ENCODE data around the gene PDCD11. TPM values are rescaled to one million over a fixed set of nuclear protein-coding genes. Genes with fewer than 3 reads are reported as not detected.
A peak's percentile ranks its signal among the peaks of the same experiment; 100 is the strongest.

PDCD11 gene
- total and polyA plus RNA-seq, 9 donors = 9.7 to 40.8 (median 24.5) TPM

DNA sequence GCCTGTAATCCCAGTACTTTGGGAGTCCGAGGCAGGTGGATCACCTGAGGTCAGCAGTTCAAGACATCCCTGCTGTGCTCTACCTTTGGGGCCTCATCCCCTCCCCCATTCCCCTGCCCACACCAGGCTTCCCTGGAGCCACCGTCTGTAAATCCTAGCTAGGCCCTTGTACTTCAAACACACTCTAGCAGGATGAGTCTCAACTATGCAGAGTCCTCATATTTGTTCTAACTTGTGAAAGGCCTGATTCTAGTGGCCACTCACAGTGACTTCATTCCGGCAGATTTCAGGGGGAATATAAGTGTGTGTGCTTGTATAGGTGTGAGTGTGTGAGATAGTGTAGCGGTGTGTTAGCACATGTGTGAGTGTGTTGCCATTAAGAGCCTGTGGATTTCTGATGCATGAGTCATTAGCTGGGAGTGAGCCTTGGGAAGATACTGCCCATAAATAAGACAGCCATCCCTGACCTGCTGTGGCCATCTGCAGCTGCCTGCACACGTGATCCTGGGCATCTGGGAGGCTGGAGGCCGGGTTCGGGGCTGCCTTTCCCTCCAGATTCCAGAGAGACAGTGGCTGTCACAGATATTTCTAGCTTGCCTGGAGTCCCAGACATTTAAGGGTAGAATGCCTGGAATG lies 95.4 kb downstream of the PDCD11 start:
- peak; percentile 52 to 77 (median 65) for DNase-seq
- 24 to 46% (median 31%) methylated on average over 7 of the region's 7 CpGs for WGBS, 3 donors
- intact Hi-C loops (cut with DNase I) = loop anchor here in 1 of 4 donors (10.0 kb wide), 1 partner anchor 193 kb away; no protein-coding TSS in a partner anchor

DNA sequence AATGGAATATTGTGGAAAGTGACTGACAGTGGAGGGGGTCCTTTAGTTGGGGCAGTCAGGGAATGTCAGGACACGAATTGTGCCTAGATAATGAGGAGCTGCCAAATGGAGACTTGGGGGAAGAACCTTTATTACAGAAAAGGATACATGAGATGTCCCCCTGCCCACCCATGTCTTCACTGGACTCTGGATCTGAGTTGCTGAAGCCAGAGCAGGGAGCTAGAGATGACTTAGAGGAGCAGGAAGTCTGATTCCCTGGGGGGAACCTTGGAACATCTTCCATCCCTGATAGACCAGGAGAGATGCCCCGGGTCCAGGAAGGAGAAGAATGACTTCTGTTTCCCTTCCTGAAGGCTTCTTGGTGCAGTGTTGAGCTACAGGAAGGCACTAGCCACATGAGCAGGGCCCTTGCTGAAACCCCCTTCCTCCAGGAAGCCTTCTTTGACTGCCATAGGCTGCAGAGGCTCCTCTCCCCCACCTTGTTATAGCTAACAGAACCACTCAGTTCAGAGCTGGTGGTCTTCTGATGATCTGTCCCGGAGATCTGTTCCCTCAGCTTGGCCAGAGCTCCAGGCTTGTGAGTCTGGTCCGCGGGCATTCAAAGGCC lies 96.3 kb downstream of the PDCD11 start:
- WGBS, 3 donors = 67 to 76% (median 72%) methylated on average over 5 of the region's 5 CpGs
- Histone ChIP-seq H3K4me1 (ENCODE audit: insufficient read depth) (peaks cover 14% of the 10 kb centered on the region), H3K36me3 (no peaks in the 10 kb centered on the region), H3K9me3 (no peaks in the 10 kb centered on the region), H3K4me3 (peak overlapping the region; percentile 51), H3K27me3 (no peaks in the 10 kb centered on the region), H3K27ac (peak overlapping the region in 1 of 2 donors; percentile 6)
- TF ChIP-seq EP300 (IDR thresholded peaks at IDR 0.05) = no peak
- TF ChIP-seq, protein P1, sequence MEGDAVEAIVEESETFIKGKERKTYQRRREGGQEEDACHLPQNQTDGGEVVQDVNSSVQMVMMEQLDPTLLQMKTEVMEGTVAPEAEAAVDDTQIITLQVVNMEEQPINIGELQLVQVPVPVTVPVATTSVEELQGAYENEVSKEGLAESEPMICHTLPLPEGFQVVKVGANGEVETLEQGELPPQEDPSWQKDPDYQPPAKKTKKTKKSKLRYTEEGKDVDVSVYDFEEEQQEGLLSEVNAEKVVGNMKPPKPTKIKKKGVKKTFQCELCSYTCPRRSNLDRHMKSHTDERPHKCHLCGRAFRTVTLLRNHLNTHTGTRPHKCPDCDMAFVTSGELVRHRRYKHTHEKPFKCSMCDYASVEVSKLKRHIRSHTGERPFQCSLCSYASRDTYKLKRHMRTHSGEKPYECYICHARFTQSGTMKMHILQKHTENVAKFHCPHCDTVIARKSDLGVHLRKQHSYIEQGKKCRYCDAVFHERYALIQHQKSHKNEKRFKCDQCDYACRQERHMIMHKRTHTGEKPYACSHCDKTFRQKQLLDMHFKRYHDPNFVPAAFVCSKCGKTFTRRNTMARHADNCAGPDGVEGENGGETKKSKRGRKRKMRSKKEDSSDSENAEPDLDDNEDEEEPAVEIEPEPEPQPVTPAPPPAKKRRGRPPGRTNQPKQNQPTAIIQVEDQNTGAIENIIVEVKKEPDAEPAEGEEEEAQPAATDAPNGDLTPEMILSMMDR (IDR thresholded peaks at IDR 0.05) = no peak
- no peak for TF ChIP-seq POLR2A (IDR thresholded peaks at IDR 0.05)
- intact Hi-C loops (cut with DNase I) = loop anchor here in 1 of 4 donors (10.0 kb wide), 1 partner anchor 192 kb away; no protein-coding TSS in a partner anchor
- no peak for DNase-seq

More for the DNA sequence above, 95.4 kb downstream of the PDCD11 start:
- no peak overlapping the region for H3K4me3 ChIP-seq
- peaks cover 14% of the 10 kb centered on the region for H3K4me1 ChIP-seq (ENCODE audit: insufficient read depth)
- H3K36me3 ChIP-seq = no peaks in the 10 kb centered on the region
- peak overlapping the region in 1 of 2 donors; percentile 6 for H3K27ac ChIP-seq
- H3K27me3 ChIP-seq = no peaks in the 10 kb centered on the region
- H3K9me3 ChIP-seq = no peaks in the 10 kb centered on the region
- TF ChIP-seq, protein P1 (IDR thresholded peaks at IDR 0.05) = no peak
- TF ChIP-seq EP300 (IDR thresholded peaks at IDR 0.05) (no peak), POLR2A (IDR thresholded peaks at IDR 0.05) (no peak)

DNA sequence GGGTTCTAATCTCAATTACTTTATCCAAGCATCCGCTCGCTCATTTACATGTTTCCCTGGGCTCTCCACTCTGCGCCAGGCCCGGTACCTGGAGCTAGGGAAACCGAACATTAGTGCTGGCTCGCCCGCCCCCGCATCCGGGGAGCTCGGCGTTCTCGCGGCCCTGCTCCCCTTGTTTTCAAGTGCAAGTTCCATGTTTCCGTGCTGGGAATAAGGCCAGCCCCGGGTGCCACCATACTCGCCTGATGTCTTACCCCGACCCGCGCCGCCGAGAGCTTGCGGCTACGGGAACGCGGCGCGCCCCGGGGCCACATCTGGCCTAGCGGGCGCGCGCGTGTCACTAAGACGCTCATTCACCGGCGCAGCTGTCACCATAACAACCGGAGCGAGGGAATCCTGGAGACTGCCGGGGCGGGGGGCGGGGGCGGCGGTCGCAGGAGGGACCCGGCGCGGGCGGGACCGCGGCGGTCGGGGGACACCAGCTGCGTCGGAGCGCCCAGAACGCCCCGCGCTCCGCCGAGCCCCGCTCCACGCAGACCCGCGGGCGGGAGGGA lies 97.0 kb downstream of the PDCD11 start, which contains the start of gene NEURL1:
Gene NEURL1, plus strand, starts transcription at position 344 of the 554 bp plus-strand sequence. CDS start 683 bp downstream, outside the sequence.
- H3K4me1 ChIP-seq (ENCODE audit: insufficient read depth) = peaks cover 14% of the 10 kb centered on the region
- TF ChIP-seq, protein P1 (IDR thresholded peaks at IDR 0.05) = no peak
- no peak for TF ChIP-seq EP300 (IDR thresholded peaks at IDR 0.05)
- no peak for TF ChIP-seq POLR2A (IDR thresholded peaks at IDR 0.05)
- H3K27ac ChIP-seq = peak within 1 kb of the TSS; percentile 6 to 62
- no peaks in the 10 kb centered on the region for H3K9me3 ChIP-seq
- peak within 1 kb of the TSS; percentile 51 for H3K4me3 ChIP-seq
- WGBS, 3 donors = 2% methylated on average over 17 to 65 of the region's 65 CpGs
- no peaks in the 10 kb centered on the region for H3K36me3 ChIP-seq
- no peaks in the 10 kb centered on the region for H3K27me3 ChIP-seq
- peak; percentile 51 to 78 (median 59) for DNase-seq
- intact Hi-C loops (cut with DNase I) = loop anchor here in 1 of 4 donors (10.0 kb wide), 1 partner anchor 191 kb away; no protein-coding TSS in a partner anchor

Data from ovary (tissue), 9 donors.